ENCODE measurements around the gene CIRBP.

DNA sequence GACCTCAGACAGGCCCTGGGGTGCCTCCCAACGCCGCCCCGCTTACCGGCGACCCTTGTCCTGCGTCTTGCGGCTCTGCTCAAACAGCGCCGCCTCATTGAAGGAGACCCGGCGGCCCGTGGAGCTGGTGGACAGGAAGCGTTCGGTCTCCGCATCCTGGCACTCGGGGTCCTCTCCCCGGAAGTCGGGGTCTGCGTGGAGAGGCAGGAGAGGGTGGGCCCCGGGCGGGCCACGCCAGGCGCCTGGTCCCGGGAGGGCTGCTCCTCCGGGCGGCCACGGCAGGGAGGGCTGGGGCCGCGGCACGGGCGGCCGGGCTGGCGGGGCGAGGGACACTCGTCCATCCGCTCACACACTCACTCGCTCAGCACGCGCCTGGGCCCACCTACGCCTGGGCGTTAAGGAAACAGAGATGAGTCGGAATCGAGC lies 34.2 kb upstream of the CIRBP start:
- TF ChIP-seq, protein P1, sequence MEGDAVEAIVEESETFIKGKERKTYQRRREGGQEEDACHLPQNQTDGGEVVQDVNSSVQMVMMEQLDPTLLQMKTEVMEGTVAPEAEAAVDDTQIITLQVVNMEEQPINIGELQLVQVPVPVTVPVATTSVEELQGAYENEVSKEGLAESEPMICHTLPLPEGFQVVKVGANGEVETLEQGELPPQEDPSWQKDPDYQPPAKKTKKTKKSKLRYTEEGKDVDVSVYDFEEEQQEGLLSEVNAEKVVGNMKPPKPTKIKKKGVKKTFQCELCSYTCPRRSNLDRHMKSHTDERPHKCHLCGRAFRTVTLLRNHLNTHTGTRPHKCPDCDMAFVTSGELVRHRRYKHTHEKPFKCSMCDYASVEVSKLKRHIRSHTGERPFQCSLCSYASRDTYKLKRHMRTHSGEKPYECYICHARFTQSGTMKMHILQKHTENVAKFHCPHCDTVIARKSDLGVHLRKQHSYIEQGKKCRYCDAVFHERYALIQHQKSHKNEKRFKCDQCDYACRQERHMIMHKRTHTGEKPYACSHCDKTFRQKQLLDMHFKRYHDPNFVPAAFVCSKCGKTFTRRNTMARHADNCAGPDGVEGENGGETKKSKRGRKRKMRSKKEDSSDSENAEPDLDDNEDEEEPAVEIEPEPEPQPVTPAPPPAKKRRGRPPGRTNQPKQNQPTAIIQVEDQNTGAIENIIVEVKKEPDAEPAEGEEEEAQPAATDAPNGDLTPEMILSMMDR (IDR thresholded peaks at IDR 0.05; ENCODE audit: insufficient read depth, low read depth, low read length): no peak
- TF ChIP-seq EZH2 (IDR thresholded peaks at IDR 0.05; ENCODE audit: insufficient read depth, low read length): no peak

Measured in astrocyte (in vitro differentiated cells and primary cell).